CD4-positive, alpha-beta T cell treated with Interferon gamma for 1 hour (primary cell): ENCODE results near the gene CFAP73.
A peak's percentile ranks its signal among the peaks of the same experiment; 100 is the strongest.

ENCODE experiments used
- DNase-seq: peaks from one replicate; pipeline ENCODE4 v3.0.0-alpha.2; 2020

Gene CFAP73

DNA sequence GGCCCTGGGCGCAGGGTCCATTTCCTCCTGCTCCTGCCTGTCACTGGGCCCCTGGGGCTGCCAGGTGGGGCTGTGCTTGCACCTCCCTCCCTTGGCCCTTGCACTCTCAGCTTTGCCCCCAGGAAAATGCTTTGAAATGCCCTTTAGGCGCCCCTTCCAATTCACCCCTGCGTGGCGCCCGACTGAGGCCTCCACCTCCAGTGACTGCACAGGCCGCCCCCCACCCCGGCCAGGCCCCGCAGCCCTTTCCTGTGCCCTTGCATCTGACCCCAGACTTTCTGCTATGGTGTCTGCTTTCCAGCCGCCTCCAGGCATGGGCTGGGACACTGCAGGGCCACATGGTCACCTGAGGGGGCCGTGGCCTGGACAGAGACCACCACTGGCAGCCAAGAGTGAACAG is 18.3 kb downstream of the CFAP73 start:
- no peak for DNase-seq

- DNase-seq: no peak
Measured at GRCh38 chr12:113169697-113170096, 20.2 kb downstream of the CFAP73 start.

GRCh38 chr12:113170457-113170856 is 20.9 kb downstream of the CFAP73 start:
- DNase-seq: no peak

- no peak for DNase-seq
Measured at GRCh38 chr12:113170926-113171325, 21.4 kb downstream of the CFAP73 start.

DNA sequence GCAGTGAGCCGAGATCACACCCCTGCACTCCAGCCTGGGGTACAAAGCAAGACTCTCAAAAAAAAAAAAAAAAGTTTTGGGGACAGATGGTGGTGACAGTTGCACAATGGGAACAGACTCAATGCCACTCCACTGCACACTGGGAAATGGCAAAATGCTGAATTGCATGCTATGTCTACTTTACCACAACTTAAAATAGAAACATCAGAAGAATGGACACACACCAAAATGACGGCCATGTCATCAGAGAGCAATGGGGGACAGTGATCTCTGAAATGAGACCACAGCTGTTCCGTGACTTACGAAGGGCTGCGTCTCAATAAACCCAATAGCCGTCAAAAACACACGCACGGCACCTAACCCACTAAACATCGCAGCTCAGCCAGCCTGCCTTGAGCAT is 22.0 kb downstream of the CFAP73 start:
- DNase-seq: no peak

GRCh38 chr12:113172185-113172584 is 22.7 kb downstream of the CFAP73 start:
- DNase-seq: no peak

- DNase-seq: no peak
Measured at GRCh38 chr12:113173081-113173698, 23.7 kb downstream of the CFAP73 start.

DNA sequence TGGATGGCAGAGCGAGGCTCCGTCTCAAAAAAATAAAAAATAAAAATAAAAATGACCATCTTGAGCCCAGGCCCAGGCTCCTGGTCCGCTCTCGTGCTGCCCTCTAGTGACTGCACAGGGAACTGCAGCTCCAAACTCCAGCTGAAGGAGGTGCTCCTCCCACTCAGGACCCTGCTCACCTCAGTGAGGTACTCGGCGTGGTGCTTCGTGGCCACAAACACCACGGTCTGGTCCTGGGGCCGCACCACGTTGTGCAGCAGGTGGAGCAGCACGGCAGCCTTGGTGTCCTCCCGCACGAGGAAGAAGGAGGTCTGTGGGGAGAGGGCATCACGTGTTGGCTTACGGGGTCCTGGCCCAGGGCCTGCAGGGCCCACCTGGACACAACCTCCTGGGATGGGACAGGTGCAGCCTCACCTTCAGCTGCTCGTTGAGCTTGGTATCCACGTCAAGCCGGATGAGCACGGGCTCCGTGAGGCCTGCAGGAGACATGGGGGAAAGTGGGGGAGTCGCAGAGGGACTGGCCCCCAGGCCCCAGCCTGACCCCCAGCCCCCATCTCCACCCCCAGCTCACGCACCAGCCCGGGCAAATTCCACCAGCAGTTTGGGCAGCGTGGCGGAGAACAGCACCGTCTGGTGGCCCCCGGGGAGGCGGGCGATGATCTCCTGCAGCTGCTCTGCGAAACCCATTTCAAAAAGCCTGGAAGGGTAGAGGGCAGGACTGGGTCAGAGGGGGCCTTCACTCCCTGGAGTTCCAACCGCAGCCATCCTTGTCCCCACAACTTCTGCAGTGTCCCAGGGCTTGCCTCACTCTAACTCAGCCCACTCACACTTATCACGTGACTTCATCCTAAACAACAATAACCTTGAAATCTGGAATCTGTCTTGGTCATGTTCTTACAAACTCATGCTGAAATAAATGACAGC is 25.2 kb downstream of the CFAP73 start:
- DNase-seq: peak; percentile 68

DNA sequence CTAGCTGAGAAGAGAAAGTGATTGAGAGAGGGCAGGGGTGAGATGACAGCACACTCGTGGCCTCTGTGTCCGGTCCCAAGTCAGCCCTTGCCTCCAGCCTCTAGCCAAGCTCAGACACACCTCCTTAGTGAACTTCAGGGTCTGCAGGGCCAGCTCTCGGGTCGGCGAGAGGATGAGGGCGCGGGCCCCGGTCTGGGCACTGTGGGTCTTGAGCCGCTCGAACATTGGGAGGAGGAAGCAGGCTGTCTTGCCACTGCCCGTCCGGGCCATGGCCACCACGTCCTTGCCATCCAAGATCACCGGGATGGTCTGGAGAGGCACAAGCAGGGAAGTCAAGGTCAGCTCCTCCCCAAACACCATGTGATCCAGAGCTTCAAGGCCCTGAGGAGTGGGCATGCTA is 29.5 kb downstream of the CFAP73 start:
- no peak for DNase-seq

GRCh38 chr12:113180333-113180732 is 30.8 kb downstream of the CFAP73 start:
- no peak for DNase-seq

DNA sequence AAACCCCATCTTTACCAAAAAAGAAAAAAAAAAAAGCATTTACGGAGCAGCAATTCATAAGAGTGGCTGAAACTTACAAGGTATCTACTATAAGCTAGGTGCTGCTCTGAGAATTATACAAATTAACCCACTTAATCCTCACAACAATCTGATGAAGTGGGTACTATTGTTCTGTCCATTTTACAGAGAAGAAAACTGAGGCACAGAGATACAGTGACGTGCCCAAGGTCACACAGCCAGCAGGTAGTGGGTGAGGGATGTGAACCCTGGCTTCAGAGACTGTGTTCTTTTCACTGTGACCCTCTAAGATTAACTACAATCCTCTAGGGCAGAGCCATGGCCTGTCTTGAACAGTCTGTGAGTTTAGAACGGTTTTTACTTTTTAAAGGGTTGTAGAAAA is 32.5 kb downstream of the CFAP73 start:
- DNase-seq: no peak

DNA sequence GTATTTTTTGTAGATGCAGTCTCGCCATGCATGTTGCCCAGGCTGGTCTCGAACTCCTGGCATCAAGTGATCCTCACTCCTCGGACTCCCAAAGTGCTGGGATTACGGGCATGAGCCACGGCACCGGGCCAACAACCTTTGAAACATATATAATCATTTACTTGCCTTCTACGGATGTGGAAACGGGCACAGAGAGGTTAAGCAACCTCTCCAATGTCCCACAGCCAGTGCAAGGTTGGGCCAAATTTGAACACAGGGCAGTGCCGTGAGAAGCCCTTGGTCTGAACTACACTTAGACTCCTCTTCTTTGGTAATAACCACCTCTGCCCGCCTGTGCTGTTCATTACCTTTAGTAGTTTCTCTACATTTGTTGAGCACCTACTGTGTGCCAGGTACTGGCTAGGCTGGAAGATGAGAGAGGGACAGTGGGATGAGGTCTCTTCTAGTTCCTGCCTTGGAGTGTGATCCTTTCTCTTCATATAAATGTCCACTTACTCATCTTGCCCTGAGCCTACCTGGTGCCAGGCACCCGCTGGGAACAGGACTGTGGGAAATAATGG is 33.6 kb downstream of the CFAP73 start:
- DNase-seq: no peak

- DNase-seq: no peak
Measured at GRCh38 chr12:113184098-113184899, 34.8 kb downstream of the CFAP73 start.

DNA sequence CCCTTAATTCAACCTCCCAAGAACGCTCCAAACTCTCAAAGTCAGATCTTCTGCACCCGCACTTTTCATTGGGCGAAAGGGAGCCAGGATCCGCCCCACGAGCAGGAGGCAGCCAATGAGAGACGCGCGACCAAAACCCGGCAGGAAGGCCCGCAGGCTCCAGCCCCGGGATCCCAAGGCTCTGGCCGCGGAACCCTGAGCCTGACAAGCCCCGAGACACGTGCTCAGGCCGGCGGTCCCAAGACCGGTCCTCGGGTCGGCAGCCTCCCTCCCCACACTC is 35.3 kb downstream of the CFAP73 start:
- peak; percentile 86 for DNase-seq

GRCh38 chr12:113185180-113186032 is 35.9 kb downstream of the CFAP73 start, which contains the start of the genes DDX54 and RITA1:
Gene DDX54 (minus strand): TSS chr12:113185478. CDS start chr12:113185451, 27 bp downstream.
Gene RITA1 (plus strand): TSS chr12:113185721. CDS start chr12:113186747, 1,026 bp downstream.
- DNase-seq: peak; percentile 70

GRCh38 chr12:113186033-113186365 is 36.5 kb downstream of the CFAP73 start:
- DNase-seq: no peak

- DNase-seq: no peak
Measured at GRCh38 chr12:113186666-113187325, 37.3 kb downstream of the CFAP73 start.

DNA sequence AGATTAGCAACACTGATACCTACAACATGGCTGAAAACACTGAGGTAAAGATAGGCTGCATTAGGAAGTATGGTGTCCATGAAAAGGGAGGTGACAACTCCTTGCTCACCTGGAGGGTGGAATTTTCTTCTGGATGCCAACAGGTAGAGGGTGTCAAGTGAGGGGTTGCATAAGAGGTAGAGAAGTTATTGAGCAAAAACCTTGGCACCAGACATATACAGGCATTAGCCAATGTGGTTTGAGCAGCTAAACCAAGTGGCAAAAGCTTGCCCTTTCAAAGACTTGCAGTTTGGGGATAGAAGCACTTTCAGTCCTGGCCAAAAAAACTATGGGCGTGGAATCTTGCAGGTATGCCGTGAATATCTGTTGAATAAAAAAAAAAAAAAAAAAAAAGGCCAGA is 39.8 kb downstream of the CFAP73 start:
- DNase-seq: no peak

DNA sequence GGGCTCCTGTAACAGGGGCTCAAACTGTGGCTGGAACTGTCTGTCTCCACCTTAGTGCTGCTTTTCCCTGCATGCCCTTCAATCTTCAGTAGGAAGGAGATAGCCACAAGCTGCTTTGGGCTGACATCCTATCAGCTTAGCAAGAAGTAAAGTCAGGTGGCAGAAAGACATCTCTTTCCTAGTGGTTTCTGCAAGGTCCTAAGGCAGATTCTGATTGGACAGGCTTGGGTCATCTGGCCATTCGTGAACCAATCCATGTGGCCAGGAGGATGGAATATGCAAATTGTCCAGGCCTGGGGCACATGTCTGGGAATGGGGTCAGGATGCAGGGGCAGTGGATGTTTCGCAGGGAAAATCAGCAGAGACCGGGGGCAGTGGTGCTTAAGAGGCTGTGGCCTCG is 41.2 kb downstream of the CFAP73 start:
- no peak for DNase-seq

DNA sequence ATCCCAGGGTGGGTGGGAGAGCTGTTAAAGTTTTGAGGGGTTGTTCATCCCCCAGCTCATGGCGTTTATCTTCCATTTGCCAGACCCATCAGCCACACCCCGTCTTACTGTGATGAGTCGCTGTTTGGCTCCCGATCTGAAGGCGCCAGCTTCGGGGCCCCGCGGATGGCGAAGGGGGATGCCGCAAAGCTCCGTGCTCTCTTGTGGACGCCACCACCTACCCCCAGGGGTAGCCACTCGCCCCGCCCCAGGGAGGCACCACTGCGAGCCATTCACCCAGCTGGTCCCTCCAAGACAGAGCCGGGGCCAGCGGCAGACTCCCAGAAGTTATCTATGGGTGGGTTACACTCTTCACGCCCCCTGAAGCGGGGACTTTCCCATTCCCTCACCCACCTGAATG is 41.7 kb downstream of the CFAP73 start:
- DNase-seq: no peak

- DNase-seq: no peak
Measured at GRCh38 chr12:113194971-113195391, 45.5 kb downstream of the CFAP73 start.

GRCh38 chr12:113195598-113195997 is 46.1 kb downstream of the CFAP73 start:
- no peak for DNase-seq
